Skeletal muscle cell (primary cell): ENCODE measurements around the gene HOXB8.

Experiments
- DNase-seq: peaks from one replicate; pipeline ENCODE4 v3.0.0-alpha.2; 2010; ENCODE audit warnings: low read depth
- H3K4me3 ChIP-seq: 2 replicates; pipeline ENCODE4 v1.5.1; 2011; ENCODE audit warnings: low read depth, mild to moderate bottlenecking, control low read depth, low read length, moderate library complexity

Gene HOXB8

DNA sequence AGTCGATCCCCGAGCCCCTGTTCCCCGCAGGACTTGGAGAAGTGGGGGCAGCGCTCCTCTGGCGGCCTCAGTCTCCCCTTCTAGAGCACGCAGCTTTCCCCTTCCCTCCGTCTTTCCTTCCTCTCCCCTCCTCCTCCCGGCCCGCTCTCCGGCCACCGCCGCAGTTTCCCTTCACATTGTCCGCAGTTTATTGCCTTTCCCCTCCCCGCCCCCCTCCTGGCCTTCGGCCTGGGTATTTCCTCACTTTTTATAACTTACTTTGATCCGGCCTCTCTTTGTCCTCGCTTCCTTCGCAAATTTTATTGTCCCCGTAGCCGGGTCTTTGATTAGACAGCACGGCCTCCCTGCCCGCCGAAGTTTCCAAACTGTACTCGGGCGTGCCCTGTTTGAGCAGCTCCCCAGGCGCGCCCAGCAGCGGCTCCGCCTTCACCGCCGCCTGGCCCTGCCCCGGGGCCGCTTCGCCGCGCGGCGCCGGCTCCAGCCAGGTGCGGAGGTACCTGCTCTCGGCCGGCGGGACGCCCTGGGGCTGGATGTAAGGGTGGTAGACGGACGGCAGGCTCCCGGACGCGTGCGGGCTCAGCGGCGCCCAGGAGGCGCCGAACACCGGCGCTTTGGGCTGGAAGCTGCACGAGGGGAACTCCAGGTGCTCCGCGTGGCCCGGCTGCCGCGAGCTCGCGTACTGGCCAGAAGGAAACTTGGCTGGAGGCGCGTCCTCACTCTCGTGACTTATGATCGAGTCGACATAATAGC, 10.6 kb upstream of the HOXB8 start:
- H3K4me3 ChIP-seq: peak overlapping the region; percentile 42
- no peak for DNase-seq

DNA sequence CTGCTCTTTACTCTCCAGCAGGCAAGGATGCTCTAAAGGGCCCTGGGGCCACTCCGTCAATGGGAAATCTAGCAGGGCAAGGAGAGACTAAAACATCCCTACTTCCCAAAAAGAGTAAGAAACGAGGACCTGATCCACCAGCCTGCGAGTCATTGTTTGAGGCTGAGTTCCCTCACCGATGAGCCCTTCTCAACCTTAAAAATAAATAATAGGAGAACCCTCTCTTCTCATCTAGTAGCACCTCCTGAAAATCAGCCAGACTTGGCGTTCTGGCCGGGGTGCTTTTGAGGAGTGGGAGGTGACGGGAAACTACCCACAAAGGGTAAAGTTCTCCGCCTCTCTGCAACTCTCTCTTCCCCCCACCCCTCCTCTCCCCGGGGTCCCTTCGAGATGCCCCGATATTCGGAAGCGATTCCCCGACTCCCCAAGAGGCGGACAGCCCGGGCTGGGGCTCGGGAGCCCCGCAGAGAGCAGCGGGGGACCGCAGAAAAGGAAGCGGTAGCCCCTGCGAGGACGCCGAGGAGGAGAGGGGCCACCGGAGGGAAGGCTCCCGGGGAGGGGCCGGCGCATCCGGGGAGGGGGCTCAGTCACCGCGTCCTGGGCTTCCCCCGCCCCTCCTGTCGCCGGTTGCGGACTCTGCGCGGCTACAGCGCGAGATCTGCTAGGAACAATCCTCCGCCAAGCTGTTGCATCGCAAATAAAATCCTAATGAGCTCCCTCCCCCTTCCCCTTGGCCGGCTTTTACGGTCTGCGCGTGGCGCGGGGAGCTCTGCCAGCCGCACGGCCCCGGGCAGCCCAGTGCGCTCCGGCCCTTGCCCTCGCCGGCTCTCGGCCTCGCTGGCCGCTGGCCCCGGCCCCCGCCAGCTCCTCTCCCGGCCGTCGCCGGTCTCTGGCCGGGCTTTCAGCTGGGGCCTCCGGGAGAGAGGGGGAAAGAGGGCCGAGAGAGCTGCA, 9.7 kb upstream of the HOXB8 start:
- no peak for DNase-seq

DNA sequence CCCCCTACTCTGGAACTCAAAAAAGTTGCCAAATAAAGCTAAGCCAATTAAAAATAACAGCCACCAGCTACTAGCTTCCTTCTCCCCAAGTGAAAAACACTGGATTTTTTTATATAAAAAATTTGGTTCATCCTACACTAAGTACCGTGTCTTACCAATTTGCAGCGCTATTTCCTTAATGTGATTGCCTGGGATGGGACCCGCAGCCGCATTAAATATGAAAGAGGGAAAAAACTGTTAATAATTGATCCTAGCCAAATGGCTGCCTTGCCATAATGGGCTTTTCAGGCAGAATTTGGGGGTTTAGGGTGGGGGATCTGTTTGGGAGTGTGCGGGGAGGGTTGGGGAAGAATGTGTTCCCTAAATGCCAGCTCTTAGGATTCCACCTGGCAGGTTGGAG, 9.0 kb upstream of the HOXB8 start:
- H3K4me3 ChIP-seq: no peak overlapping the region
- DNase-seq: no peak

More for the DNA sequence above, 9.7 kb upstream of the HOXB8 start:
- H3K4me3 ChIP-seq: peak overlapping the region; percentile 42

DNA sequence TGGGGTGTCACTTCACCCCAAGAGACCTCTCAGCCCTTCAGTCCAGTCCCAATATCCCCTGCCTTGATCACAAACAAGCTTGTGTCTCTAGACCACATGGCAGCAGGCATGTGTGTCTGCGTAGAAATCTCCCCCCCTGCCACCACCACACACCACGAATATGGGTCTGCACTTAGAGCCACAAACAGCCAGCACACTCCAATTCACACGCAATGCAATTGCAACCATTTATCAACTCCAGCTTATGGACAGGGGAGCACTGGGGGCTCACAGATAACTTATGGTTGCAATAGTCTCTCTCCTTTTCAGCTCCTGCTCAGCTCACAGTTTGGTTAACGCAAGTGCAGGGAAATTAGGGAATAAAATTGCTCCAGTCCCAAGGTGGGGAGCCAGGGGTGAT, 8.5 kb upstream of the HOXB8 start:
- DNase-seq: no peak
- H3K4me3 ChIP-seq: no peak overlapping the region

DNA sequence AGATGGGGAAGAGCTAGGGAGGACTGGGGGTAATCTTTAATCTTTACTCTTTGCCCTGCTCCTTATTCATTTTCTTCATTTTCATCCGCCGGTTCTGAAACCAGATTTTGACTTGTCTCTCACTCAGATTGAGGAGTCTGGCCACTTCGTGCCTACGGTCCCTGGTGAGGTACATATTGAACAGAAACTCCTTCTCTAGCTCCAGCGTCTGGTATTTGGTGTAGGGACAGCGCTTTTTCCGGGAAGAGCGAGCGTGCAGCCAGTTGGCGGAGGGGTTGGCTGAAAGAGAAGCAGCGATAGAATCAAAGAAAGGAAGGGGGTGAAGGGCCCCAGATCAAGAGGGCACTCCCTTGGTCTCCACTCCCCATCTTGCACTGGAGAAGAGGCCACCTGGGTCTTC, 7.8 kb upstream of the HOXB8 start:
- no peak for DNase-seq
- H3K4me3 ChIP-seq: no peak overlapping the region

DNA sequence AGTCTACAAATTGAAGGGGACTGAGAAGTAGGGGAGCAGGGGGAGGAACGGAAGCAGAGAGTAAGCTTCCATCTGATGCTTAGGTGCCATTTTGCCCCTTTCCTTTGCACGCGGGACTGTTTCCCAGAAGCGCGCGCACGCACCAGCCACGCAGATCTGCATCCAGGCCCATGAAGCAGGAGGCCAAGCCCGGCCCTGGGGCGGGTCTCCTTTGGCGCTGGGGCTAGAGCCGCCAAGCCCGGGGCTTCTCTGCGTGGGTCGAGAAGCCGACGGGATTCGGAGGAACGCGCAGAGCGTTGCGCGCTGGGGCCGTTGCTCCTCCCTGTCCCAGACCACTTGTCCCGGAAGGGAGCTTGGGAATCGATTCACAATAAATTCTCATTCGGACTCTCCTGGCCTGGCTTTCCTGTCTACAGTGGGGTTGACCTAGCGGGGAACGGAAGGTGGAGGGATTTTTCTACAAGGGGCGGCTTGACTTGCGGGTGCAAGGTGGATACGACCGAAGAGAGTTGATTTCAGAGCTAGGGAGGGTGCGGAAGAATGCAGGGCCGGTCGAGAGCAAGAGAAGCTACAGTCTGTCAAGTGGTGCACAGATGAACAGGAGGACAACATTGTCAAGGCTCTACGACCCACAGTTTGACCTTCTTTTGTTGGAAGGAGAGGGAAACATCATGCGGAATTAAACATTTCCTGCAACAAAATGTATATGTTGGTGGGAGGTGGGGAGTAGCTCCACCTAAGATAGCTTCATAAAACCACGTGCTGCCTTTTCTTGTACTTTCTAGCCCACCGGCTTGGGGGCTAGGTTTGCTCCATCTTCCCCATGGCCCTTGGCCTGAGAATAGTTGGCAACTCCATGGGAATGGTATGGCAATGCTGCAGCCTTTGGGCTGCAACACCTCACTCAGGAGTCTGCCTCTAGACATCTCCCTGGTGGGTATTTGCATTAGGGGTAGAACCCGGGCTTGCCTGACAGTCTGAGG, 6.6 kb upstream of the HOXB8 start:
- H3K4me3 ChIP-seq: no peak overlapping the region
- no peak for DNase-seq

DNA sequence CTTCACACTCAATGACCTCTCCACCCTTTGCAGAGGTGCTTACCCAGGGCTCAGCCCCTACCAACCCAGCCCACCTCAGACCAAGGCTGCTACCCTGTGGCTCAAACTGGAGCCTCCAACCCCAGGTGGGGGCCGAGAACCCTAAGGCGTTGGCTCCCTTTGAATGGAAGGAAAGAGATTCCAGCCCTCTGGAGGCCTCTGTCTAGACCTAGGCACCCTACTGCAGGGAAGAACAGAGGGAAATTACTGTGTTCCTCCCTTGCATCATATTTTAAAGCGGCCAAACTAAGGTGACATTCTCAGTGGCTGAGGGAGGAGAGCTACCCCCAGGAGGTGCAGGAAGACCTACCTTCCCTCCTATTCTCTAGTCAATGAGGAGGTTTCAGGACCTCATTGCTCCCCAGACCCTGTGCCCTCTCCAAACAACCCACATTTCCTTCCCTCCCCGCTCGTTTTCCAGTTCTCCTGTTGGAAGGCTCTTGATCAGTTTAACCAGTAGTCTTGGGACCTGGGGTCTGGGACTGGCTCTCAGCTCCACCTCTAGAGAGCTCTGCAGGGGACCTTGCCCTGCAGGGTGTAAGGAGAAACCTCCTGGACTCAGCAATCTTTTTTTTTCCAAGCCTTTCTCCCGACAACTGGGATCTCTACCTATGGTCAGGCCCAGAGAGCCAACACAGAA, 5.5 kb upstream of the HOXB8 start:
- DNase-seq: no peak

DNA sequence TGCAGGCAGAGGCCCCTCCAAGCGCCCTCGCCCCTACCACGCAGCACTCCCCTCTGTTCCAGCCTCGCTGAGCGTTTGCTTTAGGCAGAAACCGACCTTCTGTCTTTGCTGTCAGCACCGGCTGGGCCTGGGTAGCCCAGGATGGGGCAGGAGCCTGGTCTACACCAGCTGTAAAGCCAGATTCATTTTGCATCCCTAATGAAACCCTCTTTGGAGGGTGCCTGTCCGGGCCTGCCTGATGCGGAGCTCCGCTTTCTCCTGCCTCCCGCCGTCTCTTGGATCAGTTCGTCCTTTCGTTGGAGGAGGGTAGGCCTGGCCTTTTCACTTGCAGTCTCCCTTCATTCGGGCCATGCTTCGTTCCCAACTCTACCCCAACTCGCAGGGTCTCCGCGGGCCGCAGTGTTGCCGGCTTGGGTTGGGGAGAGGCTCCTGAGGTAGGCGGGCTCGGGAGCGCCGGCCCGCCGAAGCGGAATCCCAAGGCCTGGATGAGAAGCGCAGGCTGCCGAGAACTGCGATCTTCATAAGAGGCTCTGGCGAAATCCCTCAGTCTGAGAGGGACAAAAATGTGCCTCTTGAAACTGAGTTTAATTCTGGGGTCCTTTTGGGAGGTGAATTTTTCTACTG, 4.8 kb upstream of the HOXB8 start:
- DNase-seq: no peak
- H3K4me3 ChIP-seq: no peak overlapping the region

More for the DNA sequence above, 5.5 kb upstream of the HOXB8 start:
- no peak overlapping the region for H3K4me3 ChIP-seq

DNA sequence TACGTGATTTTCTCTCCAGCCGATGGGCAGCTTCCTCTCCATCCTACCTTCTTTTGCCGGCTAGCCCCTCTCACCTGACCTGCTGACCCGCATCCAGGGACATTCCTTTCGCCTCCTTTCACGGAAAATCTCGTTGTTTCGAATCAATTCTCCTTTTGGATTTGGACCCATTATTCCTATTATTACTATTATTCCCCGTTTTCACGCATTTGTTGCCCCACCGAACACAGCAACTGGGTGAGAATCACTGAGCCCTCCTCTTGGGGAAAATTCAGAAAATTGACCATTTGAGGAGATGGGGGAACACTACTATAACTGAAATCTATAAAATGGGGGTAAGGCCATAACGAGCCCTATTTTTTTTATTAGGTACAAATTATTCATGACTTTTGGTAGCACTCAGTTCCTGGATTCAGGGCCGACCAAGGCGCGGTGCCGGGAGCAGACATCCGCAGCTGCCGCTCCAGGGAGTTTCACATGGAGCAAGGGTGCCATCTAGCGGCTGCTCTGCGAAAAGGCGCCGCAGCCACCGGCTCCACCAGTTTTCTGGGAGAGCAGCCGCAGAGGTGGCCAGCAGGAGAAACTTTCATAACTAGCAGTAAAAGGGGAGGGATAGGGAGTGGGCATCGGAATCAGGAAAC, 3.3 kb upstream of the HOXB8 start:
- H3K4me3 ChIP-seq: peak overlapping the region; percentile 25
- DNase-seq: no peak

DNA sequence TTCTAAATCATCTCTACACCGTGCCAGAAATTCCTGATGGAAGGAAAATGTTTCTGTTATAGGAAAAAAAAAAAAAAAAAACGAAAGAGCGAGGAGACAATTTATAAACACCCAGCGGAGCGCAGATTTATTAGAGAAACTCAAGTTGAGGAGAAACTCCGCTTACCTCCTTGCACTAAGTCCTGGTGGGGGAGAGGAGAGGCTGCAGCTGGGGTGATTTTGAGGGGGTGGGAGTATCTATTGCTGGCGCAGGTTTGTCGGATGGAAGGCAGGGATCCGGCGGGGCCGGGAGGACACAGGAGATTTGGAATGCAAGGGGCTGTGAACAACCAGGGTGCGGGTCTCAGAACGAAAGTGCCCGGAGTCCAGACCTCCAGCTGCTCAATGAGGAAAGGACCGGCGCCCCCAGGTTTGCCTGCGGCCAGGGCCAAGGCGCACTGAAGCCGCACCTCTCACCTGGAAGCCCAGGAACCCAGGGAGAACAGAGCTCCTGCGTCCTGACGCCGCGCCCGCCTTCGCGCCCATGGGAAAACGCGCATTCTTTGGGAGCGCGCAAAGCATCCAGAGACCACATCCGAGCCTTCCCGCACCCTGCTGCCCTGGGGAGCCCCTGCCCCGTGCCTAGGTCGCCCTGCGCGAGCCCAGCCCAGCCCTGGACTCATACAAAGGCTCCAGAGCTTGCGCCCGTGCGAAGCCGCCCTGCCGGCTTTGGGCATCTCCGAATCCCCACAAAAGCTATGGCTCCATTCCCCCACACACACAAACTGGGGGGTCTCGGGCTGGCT, 2.6 kb upstream of the HOXB8 start:
- peak overlapping the region; percentile 20 for H3K4me3 ChIP-seq
- no peak for DNase-seq

DNA sequence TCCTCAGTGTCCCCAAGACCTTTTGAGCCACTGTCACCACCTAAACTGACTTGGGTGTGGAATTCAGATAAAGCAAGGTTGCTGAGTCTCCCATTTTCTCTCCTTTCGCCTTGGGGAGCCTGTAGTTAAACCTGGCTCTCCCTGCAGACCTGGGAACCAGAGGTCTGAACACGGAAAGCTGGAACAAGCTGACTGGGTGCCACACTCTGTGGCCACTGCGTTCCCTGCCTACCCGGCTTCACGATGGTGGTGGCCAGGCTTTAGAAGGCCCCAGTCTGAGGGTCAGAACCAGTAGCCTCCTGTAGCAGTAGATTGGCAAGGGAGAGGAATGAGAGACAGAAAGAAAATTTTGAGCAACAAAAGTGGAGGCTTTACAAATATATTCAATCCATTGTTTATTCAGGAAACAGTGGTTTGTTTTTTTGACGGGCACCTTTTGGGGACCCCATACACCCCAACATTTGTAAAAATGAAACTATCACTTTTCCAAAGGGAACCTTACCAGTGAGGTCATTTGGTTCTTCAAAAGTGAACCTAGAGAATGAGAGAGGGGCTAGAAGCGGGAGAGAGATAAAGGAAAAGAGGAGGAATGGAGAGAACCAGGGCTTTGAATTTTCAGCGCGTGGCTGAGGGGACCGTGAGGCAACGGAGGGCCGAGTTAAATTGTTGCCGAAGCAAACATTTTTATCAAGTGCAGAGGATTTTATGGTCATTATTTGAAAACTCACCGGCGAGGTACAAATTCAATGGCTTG, 1.8 kb upstream of the HOXB8 start:
- no peak overlapping the region for H3K4me3 ChIP-seq
- DNase-seq: no peak

DNA sequence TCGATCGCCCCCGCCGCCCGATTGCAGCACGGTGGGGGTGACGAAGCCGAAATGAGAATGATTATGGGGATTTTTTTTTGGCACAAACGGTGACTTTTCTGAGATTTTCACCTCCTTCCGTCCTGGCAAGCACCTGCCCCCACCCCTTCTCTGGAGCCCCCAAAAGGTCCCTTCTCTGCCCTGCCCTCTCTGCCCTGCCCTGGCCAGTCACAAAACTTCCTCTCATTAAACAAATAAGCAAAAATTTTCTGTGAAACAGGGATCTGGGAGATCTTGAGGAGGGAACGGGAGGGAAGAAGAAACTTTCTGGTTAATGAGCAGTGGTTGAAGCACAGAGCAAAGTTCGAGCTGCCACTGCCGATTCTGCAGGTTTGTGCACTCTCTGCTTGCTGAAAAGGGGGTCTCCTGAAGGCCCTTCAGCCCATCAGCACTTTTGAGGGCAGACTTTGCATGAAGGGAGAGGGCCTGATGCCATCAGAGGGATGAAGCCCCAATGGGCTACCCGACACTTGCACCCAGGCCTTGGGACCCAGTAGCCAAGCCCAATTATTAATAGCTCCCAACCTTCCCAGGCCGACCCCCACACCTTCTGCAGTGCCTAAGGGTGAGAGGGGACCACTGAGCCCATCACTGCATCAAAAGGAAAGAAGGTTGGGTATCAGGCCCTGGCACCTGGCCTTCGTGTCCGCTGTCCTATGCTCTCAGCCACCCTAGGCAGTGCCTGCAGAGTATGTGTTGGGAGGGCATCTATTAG, 1.0 kb upstream of the HOXB8 start:
- H3K4me3 ChIP-seq: no peak overlapping the region
- DNase-seq: no peak

DNA sequence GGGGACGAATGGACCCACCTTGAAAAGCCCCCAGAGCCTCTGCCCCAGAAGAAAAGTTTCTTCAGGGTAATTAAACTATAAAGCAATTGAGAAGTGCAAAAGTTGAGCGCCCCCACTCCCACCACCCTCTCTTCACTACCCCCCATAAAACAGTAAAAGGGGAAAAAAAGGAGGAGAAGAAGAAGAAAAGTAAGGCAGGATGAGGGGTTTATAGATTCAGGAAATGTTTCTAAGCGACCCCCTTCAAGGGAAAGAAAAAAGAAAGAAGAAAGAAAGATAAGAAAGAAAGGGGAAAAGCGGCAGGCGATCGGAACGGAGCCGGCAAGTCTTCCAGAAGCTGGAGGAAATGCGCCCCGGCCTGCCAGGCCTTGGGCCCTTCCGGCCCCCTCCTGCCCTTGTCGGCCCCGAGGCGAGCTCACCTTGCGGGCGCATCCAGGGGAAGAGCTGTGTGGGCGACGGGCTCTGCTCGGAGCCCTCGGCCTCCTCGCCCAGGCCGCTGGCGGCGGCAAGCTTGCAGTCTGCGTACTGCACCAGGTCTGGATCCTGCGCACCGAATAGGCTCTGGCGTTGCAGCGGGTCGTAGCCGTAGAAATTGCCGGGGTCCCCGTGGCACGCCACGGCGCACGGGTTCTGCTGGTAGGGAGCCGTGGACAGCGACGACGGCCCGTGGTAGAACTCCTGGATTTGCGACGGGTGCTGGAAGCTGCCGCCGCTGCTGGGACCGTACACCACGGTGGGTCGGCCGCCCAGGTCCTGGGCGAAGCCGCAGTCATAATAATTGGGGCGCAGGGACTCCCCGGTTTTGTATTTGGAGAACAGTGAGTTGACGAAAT, 1.0 kb downstream of the HOXB8 start:
- DNase-seq: no peak
- peak overlapping the region; percentile 53 for H3K4me3 ChIP-seq

DNA sequence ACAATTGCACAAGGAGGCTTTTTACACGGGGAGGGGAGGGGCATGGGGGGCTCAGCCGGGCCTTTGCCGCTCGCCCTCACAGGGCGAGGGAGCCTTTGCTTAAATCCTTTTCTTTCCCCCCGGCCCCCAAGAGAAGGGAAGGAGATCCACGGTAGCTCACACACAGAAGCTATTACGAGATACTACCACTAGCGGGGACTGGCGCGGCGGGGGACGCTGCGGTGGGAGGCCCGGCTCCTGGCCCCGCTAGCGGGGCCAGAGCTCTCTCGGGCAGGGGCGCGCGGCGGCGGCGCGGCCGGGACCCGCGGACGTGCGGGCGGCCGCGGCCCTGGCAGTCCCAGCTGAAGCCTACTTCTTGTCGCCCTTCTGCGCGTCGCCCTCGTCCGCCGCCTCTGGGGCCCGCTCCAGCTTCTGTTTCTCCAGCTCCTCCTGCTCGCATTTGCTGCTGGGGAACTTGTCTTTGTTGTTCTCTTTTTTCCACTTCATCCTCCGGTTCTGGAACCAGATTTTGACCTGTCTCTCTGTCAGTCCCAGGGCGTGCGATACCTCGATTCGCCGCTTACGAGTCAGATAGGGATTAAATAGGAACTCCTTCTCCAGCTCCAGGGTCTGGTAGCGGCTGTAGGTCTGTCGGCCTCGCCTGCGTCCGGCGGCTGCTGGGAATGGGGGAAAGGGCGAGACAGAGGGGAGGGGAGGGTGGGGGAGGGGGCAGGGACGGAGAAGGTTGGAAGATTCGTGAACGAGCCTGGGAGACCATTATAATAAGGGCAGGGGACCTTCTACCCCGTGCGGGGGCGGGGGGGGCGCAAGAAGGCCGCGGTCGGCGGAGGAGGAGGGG, 2.0 kb downstream of the HOXB8 start:
- DNase-seq: no peak
- H3K4me3 ChIP-seq: peak overlapping the region; percentile 53
